Stromal cell of bone marrow (primary cell): Measurements from ENCODE around the gene CNTN1.
"Not testable (repeated sequence)": the region's sequence is repeated elsewhere in the genome, so short reads cannot be mapped to it uniquely, and the experiment has no call there.

ENCODE experiments used
- DNase-seq: peaks from one replicate; pipeline ENCODE4 v3.0.0-alpha.2; 2012; ENCODE audit warnings: low read depth

The CNTN1 gene

GRCh38 chr12:41045509-41045908 lies 353.3 kb downstream of the CNTN1 start:
- DNase-seq: no peak

- DNase-seq: no peak
Observed at GRCh38 chr12:41049033-41049432, 356.8 kb downstream of the CNTN1 start.

GRCh38 chr12:41051954-41052353 lies 359.7 kb downstream of the CNTN1 start:
- DNase-seq: no peak

GRCh38 chr12:41052441-41052840 lies 360.2 kb downstream of the CNTN1 start:
- no peak for DNase-seq

- DNase-seq: no peak
Observed at GRCh38 chr12:41053046-41053445, 360.8 kb downstream of the CNTN1 start.

GRCh38 chr12:41055875-41056577 lies 363.8 kb downstream of the CNTN1 start:
- no peak for DNase-seq

GRCh38 chr12:41058266-41058665 lies 366.0 kb downstream of the CNTN1 start:
- no peak for DNase-seq

GRCh38 chr12:41061192-41061591 lies 369.0 kb downstream of the CNTN1 start:
- no peak for DNase-seq

- DNase-seq: no peak
Observed at GRCh38 chr12:41064411-41064810, 372.2 kb downstream of the CNTN1 start.

- no peak for DNase-seq
Observed at GRCh38 chr12:41067941-41068645, 375.9 kb downstream of the CNTN1 start.

GRCh38 chr12:41073633-41074472 lies 381.6 kb downstream of the CNTN1 start:
- DNase-seq: no peak

- no peak for DNase-seq
Observed at GRCh38 chr12:41074473-41074769, 382.2 kb downstream of the CNTN1 start.

GRCh38 chr12:41076114-41076513 lies 383.9 kb downstream of the CNTN1 start:
- DNase-seq: no peak

- not testable (repeated sequence) for DNase-seq
Observed at GRCh38 chr12:41081241-41081640, 389.0 kb downstream of the CNTN1 start.

- no peak for DNase-seq
Observed at GRCh38 chr12:41089438-41089837, 397.2 kb downstream of the CNTN1 start.

- no peak for DNase-seq
Observed at GRCh38 chr12:41092115-41092514, 399.9 kb downstream of the CNTN1 start.

- DNase-seq: no peak
Observed at GRCh38 chr12:41096797-41097196, 404.6 kb downstream of the CNTN1 start.

GRCh38 chr12:41100572-41100971 lies 408.3 kb downstream of the CNTN1 start:
- no peak for DNase-seq

- DNase-seq: no peak
Observed at GRCh38 chr12:41101806-41102205, 409.6 kb downstream of the CNTN1 start.

- DNase-seq: no peak
Observed at GRCh38 chr12:41103614-41104013, 411.4 kb downstream of the CNTN1 start.

- no peak for DNase-seq
Observed at GRCh38 chr12:41106315-41106714, 414.1 kb downstream of the CNTN1 start.

- DNase-seq: peak; percentile 4
Observed at GRCh38 chr12:41108032-41108431, 415.8 kb downstream of the CNTN1 start.

GRCh38 chr12:41112903-41113302 lies 420.7 kb downstream of the CNTN1 start:
- DNase-seq: no peak
